Measurements from ENCODE around the gene SRPX.

The SRPX gene

DNA sequence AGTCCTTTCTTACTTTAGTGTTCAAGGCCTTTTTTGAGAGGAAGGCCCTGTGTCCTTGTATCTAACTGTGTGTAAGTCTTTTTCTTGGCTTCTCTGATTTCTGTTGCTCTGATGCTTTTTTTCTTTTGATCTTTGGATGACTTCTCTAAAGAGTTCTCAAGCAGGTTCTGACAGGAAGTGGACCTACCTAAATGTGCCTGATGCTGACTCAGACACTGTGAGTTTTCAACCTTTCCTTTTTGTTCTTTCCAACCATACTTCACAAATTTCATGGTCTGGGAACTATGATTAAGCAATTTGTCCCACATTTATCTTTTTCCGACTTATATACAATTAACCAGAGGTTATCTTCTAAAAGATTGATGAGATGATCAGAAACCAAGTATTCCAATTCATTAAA is 117.8 kb downstream of the SRPX start:
- no peak overlapping the region for H3K4me3 ChIP-seq (ENCODE audit: low read length)
- TF ChIP-seq ZNF274 (IDR thresholded peaks at IDR 0.05; ENCODE audit: low read depth, low read length), result no peak

DNA sequence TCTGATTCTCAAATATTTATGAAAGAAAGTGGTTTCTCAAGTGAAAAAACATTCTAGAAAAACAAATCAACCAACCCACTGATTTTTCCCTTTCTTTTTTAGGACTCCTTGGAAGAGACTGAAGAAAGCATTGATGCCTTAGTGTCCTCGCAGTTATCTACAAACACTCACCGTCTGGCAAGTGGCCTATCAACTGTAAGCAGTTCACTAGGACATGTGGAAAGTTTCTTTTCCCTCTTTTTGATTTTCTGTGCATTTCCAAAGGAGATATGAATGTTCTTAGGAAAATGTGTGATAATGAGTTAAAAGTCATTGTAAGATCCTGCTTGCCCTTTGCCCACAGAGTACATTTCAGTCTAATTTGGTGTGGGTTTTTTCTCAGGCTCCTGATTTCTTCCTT is 118.4 kb downstream of the SRPX start:
- no peak for TF ChIP-seq ZNF274 (IDR thresholded peaks at IDR 0.05; ENCODE audit: low read depth, low read length)
- no peak overlapping the region for H3K4me3 ChIP-seq (ENCODE audit: low read length)

DNA sequence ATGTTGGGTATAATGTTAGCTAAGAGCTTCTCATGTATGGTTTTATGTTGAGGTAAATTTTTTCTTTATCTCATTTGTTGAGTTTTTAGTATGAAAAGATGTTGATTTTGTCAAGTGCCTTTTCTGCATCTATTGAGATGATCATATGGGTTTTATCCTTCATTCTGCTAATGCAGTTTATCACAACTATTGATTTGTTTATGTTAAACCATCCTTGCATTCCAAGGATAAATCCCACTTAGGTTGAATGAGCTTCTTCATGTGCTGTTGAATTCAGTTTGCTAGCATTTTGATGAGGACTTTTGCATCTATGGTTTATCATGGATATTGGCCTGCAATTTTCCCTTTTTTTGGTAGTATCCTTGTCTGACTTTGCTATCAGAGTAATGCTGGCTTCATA is 121.0 kb downstream of the SRPX start:
- no peak overlapping the region for H3K4me3 ChIP-seq (ENCODE audit: low read length)
- TF ChIP-seq ZNF274 (IDR thresholded peaks at IDR 0.05; ENCODE audit: low read depth, low read length), result no peak

All from GM08714 (cell line).